Stimulated activated CD4-positive, alpha-beta T cell treated with anti-CD3 and anti-CD28 coated beads, Interleukin-1b, Interleukin-23, amount 100 ng/mL, for 1 hour (primary cell): Measurements from ENCODE around the gene NSMCE3.

Source experiments
- DNase-seq, 2 donors: peaks; one replicate each; pipeline ENCODE4 v3.0.0-alpha.2; 2020; ENCODE audit warnings: low read depth in 2 of 2

NSMCE3 gene

DNA sequence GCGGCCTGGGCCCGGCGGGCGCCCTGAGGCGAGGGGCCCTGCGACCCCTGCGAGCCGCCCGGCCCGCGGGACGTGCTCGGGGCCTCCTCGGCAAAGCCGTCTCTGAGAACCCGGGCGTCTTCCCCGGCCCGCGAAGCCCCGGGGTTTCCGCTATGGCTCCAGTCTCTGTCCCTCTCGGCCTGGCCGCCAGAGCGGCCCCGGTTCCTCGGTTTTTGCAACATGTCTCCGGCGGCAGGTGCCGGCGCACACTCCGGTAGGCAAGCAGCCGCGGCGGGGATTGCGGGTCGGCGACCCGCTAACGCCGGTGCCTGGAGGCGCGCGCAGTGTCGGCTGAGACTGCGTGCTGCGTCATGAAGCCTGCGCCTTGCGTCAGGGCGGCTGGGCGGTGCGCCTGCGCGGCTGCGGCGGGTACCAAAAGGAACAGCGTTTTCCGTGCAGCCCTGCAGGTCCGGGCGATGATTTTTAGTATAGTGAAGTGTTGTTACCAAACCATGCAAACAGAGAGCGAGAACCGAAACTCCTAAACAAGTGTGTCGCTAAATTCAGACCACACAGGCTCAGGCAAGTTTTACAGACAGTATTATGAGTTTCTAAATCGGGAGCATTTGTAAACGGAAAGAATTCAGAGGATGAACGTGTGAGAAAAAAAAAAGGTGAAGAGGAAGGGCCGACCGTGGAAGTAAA, at the start of gene NSMCE3:
Gene NSMCE3, minus strand, starts transcription at position 338 of the 684 bp plus-strand sequence. Its CDS starts 117 bp downstream, at position 221.
- peak; percentile 68 to 78 for DNase-seq

DNA sequence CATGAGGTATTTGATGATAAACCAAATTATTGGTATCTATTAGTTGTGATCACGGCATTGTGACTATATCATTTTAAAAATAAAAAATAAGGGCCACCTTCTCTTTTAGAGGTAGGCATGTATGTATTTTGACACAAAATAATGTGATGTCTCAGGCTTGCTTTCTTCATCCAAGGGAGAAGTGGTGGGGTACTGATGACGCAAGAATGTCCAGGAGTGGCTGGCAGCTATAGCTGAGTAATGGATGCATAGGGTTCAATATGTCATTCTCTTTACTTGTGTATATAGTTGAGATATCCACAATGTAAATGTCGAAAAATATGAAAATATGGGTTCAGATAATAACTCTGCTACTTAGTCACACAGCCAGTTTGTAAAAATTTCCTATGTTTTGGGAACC, 46.8 kb upstream of the NSMCE3 start:
- DNase-seq: no peak

DNA sequence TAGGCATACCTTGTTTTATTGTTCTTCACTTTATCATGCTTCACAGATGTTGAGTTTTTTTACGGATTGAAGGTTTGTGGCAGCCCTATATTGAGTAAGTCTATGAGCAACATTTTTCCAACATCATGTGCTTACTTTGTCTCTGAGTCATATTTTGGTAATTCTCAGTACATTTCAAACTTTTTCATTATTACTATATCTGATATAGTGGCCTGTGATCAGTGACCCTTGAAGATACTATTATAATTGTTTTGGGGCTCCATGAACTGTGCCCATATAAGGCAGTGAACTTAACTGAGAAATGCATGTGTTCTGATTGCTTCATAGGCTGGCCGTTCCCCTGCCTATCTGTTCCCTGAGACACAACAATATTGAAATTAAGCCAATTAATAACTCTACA, 42.8 kb upstream of the NSMCE3 start:
- no peak for DNase-seq

DNA sequence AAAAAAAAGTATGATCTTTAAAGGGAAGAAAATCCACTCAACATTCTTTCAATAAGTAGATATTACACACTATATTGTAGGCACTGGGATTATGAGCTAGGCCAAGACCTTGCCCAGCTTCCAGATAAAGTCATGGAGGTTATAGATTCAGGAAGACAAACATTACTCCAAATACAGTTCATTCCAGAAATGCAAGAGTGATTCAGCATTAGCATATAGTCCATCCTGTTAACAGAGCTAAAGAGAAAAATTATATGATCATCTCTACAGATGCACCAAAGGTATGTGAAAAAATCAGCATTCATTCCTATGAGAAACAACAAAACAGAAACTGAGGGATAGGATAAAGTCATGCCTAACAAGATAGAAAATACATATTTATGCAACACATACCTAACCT, 42.1 kb upstream of the NSMCE3 start:
- DNase-seq: no peak

DNA sequence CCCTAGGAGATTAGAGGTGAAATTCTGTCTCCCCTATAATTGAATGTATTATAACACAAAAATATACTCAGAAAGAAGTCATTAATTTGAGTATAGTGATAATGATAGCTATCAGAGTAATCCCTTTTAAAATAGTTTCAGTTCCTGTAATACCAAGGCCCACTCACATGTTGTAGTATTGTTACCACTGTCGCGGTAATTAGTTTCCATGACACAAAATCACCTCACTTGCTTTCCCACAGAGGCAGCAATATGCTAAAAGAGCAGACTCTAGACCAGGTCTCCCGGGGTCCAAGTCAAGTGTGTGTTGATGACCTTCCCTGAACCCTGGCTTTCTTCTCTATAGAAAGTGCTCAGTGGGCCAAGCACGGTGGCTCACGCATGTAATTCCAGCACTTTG, 39.5 kb upstream of the NSMCE3 start:
- DNase-seq: no peak

DNA sequence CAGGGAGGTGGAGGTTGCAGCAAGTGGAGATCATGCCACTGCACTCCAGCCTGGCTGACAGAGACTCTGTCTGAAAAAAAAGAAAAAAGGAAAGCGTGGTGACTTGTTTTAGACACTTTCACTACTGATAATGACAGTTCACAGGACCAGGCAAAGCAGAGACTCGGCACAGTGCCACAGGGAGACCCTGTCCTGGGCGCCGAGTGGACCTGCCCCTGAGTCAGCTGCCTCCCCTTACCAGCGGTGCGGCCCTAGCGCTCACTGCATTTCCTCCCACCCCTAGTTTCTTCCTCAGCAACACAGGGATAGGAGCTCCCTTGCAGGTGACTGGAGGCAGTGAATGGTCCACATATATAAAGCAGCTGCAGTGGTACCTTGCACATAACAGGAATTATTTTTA, 38.7 kb upstream of the NSMCE3 start:
- DNase-seq: no peak

DNA sequence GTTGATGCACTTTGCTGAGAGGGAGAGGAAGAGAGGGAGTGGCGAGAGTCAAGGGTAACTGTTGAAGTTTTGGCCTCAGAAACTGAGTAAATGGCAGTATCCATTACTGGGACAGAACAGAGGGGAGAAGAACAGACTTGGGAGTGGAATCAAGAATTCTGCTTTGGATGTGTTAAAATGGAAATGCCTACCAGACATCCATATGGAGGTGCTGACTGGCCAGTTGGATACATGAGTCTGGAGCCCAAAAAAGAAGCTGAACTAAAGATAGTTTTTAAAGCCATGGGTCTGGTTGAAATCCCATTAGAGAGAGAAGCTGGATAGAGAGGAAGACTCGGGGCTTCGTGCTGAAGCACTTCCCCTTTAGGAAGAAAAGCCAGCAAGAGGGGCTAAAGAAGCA, 35.9 kb upstream of the NSMCE3 start:
- no peak for DNase-seq

DNA sequence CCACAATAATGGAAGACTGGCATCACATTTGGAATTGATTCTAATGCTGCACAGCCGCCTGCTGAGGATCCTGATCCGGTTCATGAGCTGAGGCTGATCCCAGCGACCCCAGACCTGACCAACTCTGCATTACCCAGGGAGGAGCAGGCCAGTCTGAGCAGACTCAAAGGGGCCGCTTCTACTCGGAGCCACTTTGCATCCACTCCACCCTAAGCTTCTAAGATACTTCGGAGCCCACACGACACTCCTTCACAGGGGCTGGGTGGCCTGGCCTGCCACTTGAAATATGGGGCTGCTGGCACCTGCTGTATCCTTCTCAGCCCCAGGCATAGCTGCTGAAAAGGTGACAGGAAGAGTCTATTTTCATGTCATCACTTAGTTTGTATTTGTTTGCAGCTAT, 33.2 kb upstream of the NSMCE3 start:
- DNase-seq: no peak

DNA sequence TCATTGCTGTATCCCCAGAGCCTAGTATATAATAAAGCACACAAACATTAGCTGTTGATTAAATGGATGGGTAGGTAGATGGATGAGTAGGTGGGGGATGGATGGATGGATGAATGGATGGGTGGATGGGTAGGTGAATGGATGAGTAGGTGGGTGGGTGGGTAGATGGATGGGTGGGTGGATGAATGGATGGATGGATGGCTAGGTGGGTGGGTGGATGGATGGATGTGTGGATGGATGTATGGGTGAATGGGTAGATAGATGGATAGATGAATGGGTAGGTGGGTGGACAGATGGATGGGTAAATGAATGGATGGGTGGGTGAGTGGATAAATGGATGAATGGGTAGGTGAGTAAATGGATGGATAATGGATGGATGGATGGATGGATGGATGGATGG, 30.2 kb upstream of the NSMCE3 start:
- DNase-seq: no peak

DNA sequence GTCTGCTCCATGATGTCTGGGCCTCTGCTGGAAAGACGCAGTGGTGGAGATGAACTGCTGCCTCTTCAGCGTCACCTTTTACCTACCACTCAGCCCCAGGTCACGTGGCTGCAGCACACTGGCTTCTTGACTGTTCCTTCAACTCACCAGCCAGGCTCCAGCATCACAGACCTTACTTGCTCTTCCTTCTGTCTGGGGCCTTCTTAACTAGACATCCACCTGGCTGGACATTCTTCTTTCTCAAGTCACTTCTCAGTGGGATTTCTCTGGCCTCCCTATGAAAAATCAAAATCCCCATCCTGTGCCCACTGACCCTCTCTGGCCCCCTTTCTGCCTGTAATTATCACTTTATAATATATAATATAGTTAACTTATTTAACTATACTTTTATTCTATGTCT, 29.7 kb upstream of the NSMCE3 start:
- no peak for DNase-seq

DNA sequence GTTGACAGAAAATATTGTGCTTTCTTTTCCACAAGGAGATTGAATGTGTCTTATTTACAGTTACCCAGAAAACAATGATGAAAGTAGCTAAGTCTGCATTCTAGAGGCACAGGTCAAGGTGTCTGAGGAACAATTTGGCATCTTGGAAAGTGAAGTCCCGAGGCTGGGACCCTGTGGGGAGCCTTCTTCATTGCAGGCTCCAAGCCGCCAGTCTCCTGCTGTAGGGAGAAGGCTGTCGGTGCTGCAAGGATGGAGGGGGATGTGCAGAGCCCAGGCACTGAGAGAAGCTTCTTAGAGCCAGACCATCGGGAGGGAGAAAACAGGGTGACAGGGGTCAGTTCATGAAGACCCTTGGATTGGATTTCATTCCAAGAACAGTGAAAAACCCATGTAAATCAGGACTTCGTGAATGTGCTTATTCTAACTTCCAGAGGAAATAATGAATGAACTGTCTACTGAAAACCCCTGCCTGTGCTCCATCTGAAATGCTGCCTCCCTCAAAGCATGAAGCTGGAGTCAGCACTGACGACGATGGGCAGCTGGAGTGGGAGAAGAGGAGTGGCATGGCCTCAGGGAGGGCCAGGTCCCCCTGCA, 25.2 kb upstream of the NSMCE3 start:
- no peak for DNase-seq

DNA sequence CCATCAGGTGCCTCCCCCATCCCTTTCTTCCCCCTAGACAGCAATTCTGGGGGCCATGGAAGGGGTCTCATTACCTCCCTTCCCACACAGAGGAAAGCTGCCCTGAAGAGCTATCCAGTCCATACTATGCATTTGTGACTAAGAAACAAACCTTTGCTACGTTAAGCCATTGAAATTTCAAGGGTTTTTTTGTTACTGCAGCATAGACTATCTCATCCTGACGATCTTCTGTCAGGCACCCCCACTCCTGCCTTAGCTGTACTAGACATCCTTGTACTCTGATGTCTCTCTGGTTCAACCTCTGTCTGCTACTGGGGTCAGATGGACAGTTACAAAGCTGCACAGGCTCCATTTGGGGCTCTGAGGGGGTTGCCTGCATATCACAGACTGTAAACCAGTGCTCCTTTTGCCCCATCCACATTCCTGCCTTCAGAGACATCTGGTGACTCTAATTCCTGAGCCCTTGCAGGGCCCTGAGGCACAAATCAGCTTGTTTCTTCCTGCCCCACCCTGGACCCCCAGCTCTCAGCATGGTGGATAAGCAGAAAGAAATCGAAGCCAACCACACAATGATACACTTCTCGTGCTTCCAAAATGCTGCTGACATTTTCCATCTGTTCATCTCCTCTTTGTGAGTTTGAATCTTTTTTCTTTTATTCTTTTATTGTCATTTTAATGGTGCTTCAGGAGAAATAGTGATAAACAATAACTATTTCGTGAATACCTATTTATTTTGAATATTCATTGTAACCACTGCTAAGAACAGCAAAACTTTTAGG, 21.6 kb upstream of the NSMCE3 start:
- DNase-seq: no peak

DNA sequence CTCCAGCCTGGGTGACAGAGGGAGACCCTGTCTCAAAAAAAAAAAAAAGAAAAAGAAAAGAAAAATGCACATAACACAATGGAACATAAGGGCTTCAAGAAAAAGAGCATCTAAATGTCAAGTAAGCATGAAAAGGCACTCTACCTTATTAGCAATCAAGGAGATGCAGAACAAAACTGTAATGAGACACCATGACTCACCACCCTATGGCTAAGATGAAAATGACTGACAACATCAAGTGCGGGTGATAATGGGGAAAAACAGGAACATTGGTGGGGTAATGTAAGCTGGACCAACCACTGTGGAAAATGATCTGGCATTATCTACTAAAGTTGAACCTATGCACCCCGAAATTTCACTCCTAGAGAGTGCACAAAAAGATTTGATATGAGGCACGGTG, 19.6 kb upstream of the NSMCE3 start:
- DNase-seq: no peak

DNA sequence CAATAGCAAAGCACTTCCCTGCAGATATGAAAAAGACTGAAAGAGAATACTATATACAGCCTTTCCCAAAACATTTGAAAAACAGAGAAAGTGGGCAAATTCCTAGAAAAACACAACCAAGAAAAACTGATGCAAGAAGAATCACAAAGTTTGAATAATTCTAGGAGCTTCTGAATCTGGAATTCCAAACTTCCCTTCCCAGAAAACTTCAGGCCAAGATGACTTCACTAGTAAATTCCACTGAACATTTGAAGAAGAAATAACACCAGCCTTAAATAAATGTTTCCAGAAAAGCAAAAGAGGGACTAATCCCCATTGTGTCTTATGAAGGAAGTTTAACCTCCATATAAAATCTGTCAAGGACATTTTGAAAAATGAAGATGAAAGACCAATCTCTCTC, 15.8 kb upstream of the NSMCE3 start:
- no peak for DNase-seq

DNA sequence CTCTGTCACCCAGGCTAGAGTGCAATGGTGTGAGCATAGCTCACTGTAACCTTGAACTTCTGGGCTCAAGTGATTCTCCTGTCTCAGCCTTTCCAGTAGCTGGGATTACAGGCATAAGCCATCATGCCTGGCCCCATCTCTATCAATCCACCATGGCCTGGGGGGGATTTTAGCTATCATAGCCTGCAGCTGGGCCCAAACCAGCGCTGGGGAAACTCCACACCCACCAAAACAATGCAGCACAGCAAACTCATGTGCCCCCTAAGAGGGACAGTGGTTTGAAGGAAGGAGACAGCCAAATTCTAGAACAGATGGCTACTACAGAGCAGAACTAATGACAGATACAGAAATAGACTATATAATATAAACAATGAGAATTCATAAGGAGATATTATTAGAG, 13.8 kb upstream of the NSMCE3 start:
- DNase-seq: no peak

DNA sequence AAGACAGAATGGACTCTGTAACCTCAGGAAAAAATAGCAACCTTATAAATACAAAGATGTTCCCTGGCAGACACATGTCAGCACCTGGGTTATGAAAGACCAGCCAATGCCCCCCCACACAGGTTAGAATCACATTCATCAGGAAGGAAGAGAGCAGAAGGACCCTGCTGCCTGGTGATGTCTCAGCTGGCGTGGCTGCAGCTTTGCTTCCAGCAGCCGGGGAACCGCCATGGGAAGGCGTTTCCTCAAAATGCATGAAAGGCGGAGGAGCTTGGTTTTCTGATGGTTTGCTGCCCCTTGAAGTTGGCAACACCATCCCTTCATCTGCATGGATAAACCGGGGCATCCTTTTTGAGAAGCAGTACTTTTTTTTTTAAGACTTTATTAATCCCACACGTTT, 10.9 kb upstream of the NSMCE3 start:
- no peak for DNase-seq

DNA sequence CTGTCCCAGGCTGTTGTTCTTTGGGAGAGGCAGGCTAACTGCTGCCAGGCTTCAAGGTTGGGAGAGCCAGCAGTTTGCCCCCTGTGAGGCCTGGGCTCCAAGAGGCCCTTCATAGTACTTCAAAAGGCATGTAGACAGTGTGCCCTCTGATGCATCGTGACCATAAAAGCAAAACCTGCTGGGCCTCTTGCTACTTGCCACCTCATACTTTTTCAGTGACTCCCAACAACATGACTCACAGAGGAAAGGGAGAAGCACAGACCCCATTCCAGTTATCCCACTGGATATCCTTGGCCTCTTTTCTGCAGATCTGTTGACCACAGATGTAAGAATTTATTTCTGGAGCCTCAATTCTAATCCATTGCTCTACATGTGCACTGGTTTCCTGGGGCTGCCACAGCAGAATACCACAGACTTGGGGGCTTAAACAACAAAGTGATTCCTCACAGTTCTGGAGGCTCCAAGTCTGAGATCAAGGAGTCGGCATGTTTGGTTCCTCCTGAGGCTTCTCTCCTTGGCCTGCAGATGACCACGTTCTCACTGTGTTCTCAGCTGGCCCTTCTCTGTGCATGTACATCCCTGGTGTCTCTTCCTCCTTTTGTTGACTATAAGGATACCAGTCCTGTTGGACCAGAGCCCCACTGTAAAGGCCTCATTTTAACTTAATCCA, 8.9 kb upstream of the NSMCE3 start:
- DNase-seq: no peak

DNA sequence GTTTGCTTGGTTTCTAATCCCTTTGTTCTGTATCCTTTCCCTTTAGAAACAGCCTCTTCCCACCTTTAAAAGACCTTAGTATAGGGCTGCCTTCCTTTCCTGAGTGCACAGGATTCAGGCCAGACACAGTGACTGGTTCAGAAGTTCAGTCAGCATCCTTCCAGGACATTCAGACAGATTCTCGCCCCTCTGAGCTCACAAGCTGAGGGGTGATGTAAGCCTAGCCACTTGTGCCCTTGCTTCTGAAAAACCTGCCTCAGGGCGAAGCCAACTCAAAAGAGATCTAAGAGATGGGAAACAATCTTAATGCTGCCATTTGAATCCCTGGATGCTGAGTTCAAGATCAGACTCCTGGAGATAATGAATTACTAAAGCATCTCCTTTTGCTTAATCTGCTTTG, 6.7 kb upstream of the NSMCE3 start:
- DNase-seq: no peak

DNA sequence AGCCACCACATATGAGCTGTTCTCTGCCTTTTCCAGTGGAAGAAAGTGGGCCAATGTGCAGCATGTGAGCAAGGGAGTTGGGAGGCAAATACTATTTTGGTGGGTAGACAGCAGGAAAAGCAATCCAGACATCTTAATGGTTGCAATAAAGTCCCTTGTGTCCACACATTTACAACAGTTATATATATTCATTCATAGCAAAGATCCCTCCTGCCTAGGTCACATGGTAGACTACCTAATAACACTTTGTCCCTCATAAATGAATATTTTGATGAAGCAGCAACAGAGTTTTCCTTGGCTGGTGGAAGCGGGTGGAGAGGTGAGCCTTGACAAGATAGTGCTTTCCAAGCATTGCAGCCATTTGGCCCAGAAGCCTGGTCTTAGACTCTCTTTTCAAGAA, 6.2 kb upstream of the NSMCE3 start:
- no peak for DNase-seq

DNA sequence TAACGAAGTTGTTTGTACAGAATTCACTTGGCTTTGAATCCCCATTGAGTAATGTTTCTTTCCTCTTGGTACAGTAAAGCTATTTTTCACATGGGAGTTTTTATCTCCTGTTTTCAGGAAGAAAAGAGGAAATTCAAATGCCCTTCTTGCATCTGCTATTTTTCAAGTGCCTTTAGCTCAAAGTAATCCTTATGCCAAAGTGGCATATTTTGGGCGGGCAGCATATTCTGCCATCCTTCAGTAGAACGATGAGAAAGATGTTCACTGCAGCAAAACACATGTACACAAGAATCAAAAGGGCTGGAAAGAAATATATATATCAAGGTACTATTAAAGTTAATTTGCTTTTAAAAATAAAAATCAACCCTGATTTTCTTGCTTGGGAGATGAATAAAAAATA, 5.3 kb upstream of the NSMCE3 start:
- no peak for DNase-seq

DNA sequence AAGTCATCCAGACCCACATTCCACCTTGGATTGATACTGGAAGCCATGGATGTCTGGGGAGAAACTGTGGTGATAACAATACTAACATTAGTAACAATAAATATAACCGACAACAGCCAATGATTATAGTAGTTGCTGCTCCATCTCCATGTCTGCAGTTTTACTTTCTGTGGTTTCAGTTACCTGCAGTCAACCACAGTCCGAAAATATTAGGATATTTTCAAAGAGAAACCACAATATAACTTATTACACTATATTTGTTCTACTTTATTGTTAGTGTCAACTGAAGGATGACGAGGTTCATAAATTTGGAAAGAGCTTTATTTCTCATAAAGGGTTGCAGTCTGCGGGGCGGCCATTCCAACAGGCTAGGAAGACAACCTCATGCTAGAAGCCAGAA, 2.6 kb upstream of the NSMCE3 start:
- DNase-seq: no peak

DNA sequence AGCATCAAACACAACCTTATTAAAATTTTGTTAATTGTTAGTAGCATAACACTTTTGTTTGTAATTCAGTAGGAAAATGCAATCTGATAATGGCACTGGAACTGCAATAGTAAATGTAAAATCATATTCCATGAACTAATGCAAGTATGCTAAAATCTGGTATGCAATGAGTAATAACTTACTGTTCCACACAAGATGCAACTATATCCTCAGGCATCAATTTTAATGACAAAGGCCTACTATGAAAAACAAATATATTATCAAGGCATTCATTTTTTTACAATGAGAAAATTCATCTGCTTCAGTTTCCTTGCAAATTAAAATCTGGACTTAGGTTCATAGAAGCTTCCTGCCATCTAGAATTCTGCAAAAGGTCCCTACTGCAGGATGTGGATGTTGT, 1.4 kb upstream of the NSMCE3 start:
- no peak for DNase-seq
